HG03045 (cell line): Measurements from ENCODE around the gene PCK2.
"Not testable (repeated sequence)": the region's sequence is repeated elsewhere in the genome, so short reads cannot be mapped to it uniquely, and the experiment has no call there.

Experiments
- ATAC-seq: cut with Tn5 transposase; IDR thresholded peaks from one replicate; pipeline ENCODE4 v1.9.1; 2021; ENCODE audit warnings: mild to moderate bottlenecking, moderate library complexity; ENCODE audit not compliant: unreplicated experiment

Gene PCK2

GRCh38 chr14:24093207-24093900 lies 757 bp upstream of the PCK2 start:
- ATAC-seq, result no peak

GRCh38 chr14:24094841-24095270 lies 745 bp downstream of the PCK2 start:
- ATAC-seq, result no peak

GRCh38 chr14:24095271-24096068 lies 1.4 kb downstream of the PCK2 start:
- peak; percentile 48 for ATAC-seq

- no peak for ATAC-seq
These were observed 2.6 kb downstream of the PCK2 start for GRCh38 chr14:24096545-24097181.

- ATAC-seq, result no peak
These were observed 4.3 kb downstream of the PCK2 start for GRCh38 chr14:24098229-24098926.

GRCh38 chr14:24098927-24099813 lies 5.1 kb downstream of the PCK2 start:
- ATAC-seq, result no peak

- ATAC-seq, result no peak
These were observed 6.3 kb downstream of the PCK2 start for GRCh38 chr14:24100197-24100981.

GRCh38 chr14:24100982-24101494 lies 6.9 kb downstream of the PCK2 start:
- no peak for ATAC-seq

GRCh38 chr14:24102357-24103048 lies 8.4 kb downstream of the PCK2 start:
- ATAC-seq, result no peak

- ATAC-seq, result no peak
These were observed 9.3 kb downstream of the PCK2 start for GRCh38 chr14:24103451-24103850.

- not testable (repeated sequence) for ATAC-seq
These were observed 11.6 kb downstream of the PCK2 start for GRCh38 chr14:24105609-24106239.

- no peak for ATAC-seq
These were observed 12.7 kb downstream of the PCK2 start for GRCh38 chr14:24106672-24107271.

GRCh38 chr14:24108336-24108874 lies 14.3 kb downstream of the PCK2 start:
- peak; percentile 19 for ATAC-seq

- no peak for ATAC-seq
These were observed 15.9 kb downstream of the PCK2 start for GRCh38 chr14:24110060-24110459.

- no peak for ATAC-seq
These were observed 16.4 kb downstream of the PCK2 start for GRCh38 chr14:24110523-24110922.

GRCh38 chr14:24113379-24113800 lies 19.3 kb downstream of the PCK2 start:
- no peak for ATAC-seq

GRCh38 chr14:24113801-24114531 lies 19.9 kb downstream of the PCK2 start:
- peak; percentile 29 for ATAC-seq
